Activated CD4-positive, alpha-beta T cell treated with anti-CD3 and anti-CD28 coated beads, Interleukin-2, amount 50 U/mL, for 24 hours (primary cell): ENCODE measurements around the gene BRSK1.

ENCODE experiments used
- DNase-seq, 2 donors: peaks; one replicate each; pipeline ENCODE4 v3.0.0-alpha.2; 2020; ENCODE audit warnings: low read depth in 1 of 2, low spot score in 1 of 2

BRSK1 gene

GRCh38 chr19:55253842-55254624, 29.8 kb upstream of the BRSK1 start:
- peak; percentile 30 to 49 for DNase-seq

- DNase-seq = no peak
Observed at GRCh38 chr19:55254625-55254977, 29.2 kb upstream of the BRSK1 start.

GRCh38 chr19:55255618-55256423, 28.0 kb upstream of the BRSK1 start:
- peak in 1 of 2 donors; percentile 36 for DNase-seq

GRCh38 chr19:55256562-55257460, 27.0 kb upstream of the BRSK1 start:
- no peak for DNase-seq

GRCh38 chr19:55257461-55258420, 26.1 kb upstream of the BRSK1 start:
- no peak for DNase-seq

- no peak for DNase-seq
Observed at GRCh38 chr19:55258476-55258827, 25.3 kb upstream of the BRSK1 start.

- DNase-seq = peak; percentile 90 to 91
Observed at GRCh38 chr19:55258828-55259539, 24.8 kb upstream of the BRSK1 start, which contains the start of gene PPP6R1. PPP6R1 (minus strand) TSS chr19:55259017; CDS start chr19:55247103, 11,914 bp downstream.

GRCh38 chr19:55259540-55260210, 24.1 kb upstream of the BRSK1 start:
- DNase-seq = no peak

GRCh38 chr19:55261671-55262126, 22.1 kb upstream of the BRSK1 start:
- DNase-seq = no peak

GRCh38 chr19:55262359-55262758, 21.4 kb upstream of the BRSK1 start:
- DNase-seq = no peak

- no peak for DNase-seq
Observed at GRCh38 chr19:55264531-55264930, 19.3 kb upstream of the BRSK1 start.

- no peak for DNase-seq
Observed at GRCh38 chr19:55265173-55265572, 18.6 kb upstream of the BRSK1 start.

- DNase-seq = no peak
Observed at GRCh38 chr19:55265723-55266386, 17.9 kb upstream of the BRSK1 start.

GRCh38 chr19:55266404-55266803, 17.4 kb upstream of the BRSK1 start:
- DNase-seq = no peak

GRCh38 chr19:55266840-55267239, 17.0 kb upstream of the BRSK1 start:
- no peak for DNase-seq

- DNase-seq = no peak
Observed at GRCh38 chr19:55269299-55269698, 14.5 kb upstream of the BRSK1 start.

GRCh38 chr19:55270172-55270942, 13.4 kb upstream of the BRSK1 start:
- no peak for DNase-seq

- DNase-seq = no peak
Observed at GRCh38 chr19:55272142-55272541, 11.7 kb upstream of the BRSK1 start.
